Measurements from ENCODE around the gene CLCA1.

DNA sequence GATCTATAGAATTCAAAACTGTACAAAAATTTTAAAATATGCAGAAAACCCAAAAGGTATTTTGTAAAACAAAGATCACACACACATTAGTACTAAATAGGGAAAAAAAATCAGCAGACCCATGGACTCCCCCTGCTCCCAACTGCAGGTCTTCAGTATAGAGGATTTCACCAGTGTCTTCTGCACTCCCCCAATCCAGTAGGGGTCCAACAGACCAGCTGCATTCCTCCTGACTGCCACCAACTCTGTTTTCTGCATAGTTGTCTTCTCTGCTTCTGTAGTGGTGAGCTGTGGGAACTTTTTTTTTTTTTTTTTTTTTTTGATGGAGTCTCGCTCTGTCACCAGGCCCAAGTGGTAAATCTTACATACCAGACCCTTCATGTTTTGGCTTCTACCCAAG is 22.8 kb upstream of the CLCA1 start:
- TF ChIP-seq, protein P1, sequence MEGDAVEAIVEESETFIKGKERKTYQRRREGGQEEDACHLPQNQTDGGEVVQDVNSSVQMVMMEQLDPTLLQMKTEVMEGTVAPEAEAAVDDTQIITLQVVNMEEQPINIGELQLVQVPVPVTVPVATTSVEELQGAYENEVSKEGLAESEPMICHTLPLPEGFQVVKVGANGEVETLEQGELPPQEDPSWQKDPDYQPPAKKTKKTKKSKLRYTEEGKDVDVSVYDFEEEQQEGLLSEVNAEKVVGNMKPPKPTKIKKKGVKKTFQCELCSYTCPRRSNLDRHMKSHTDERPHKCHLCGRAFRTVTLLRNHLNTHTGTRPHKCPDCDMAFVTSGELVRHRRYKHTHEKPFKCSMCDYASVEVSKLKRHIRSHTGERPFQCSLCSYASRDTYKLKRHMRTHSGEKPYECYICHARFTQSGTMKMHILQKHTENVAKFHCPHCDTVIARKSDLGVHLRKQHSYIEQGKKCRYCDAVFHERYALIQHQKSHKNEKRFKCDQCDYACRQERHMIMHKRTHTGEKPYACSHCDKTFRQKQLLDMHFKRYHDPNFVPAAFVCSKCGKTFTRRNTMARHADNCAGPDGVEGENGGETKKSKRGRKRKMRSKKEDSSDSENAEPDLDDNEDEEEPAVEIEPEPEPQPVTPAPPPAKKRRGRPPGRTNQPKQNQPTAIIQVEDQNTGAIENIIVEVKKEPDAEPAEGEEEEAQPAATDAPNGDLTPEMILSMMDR (IDR thresholded peaks at IDR 0.05 in 2 of 3, conservative IDR thresholded peaks at IDR 0.05 in 1 of 3; ENCODE audit: control insufficient read depth in 2 of 3, extremely low read depth in 1 of 3, insufficient read depth in 1 of 3, low read depth in 3 of 3, low read length in 3 of 3): no peak
- TF ChIP-seq CHD4 (IDR thresholded peaks at IDR 0.05): no peak
- no peak for TF ChIP-seq CREB1 (IDR thresholded peaks at IDR 0.05; ENCODE audit: low read depth)
- TF ChIP-seq GABPA (IDR thresholded peaks at IDR 0.05; ENCODE audit: low read depth): no peak
- TF ChIP-seq RCOR1 (conservative IDR thresholded peaks at IDR 0.05; ENCODE audit: low read depth, low read length): no peak
- no peak for TF ChIP-seq IKZF1 (conservative IDR thresholded peaks at IDR 0.05)
- no peak for TF ChIP-seq HDAC2 (IDR thresholded peaks at IDR 0.05)
- TF ChIP-seq ZBED1 (IDR thresholded peaks at IDR 0.05; ENCODE audit: borderline replicate concordance): no peak
- no peak for TF ChIP-seq SREBF2 (IDR thresholded peaks at IDR 0.05; ENCODE audit: low read length)

All from GM12878 (cell line).